A673 (cell line): ENCODE measurements around the gene ARPIN. TPM values are rescaled to one million over a fixed set of nuclear protein-coding genes. Genes with fewer than 3 reads are reported as not detected.

ENCODE experiments used
- BruUV-seq: library from RNA; stranded (reverse); fragments of 400-500 nt; replicated peaks from 2 replicates; lab custom pipeline; 2021; lab: Mats Ljungman, UMichigan
- CTCF ChIA-PET: fragments of 300-600 bp; sonication (Branson Sonifier 250); formaldehyde crosslinking; loops from one replicate; lab custom pipeline; 2022; ENCODE audit warnings: antibody characterized with exemption; lab: Charles Lee
- POLR2A ChIA-PET: fragments of 300-600 bp; sonication (Branson Sonifier 250); formaldehyde crosslinking; loops from one replicate; lab custom pipeline; 2022; ENCODE audit warnings: antibody characterized with exemption; ENCODE audit not compliant: low non-redundant PET; lab: Charles Lee
- DNase-seq: peaks from one replicate; pipeline ENCODE4 v3.0.0-alpha.2; 2015; ENCODE audit warnings: low spot score
- H3K27ac ChIP-seq: fragments of 200-600 bp; sonication (generic); 2 replicates; pipeline ENCODE4 v1.5.1; 2016; ENCODE audit warnings: mixed run types, low read depth, mild to moderate bottlenecking, mixed read lengths, antibody characterized with exemption, low read length; ENCODE audit not compliant: poor library complexity, severe bottlenecking
- H3K27me3 ChIP-seq: fragments of 200-600 bp; sonication (generic); replicated peaks from 2 replicates; pipeline ENCODE4 v1.6.1; 2017; ENCODE audit warnings: mixed run types, low read depth, mild to moderate bottlenecking, mixed read lengths, antibody characterized with exemption, low read length; ENCODE audit not compliant: insufficient read depth, poor library complexity
- H3K36me3 ChIP-seq: fragments of 200-600 bp; sonication (generic); 2 replicates; pipeline ENCODE4 v1.6.1; 2016; ENCODE audit warnings: mixed run types, mild to moderate bottlenecking, mixed read lengths, antibody characterized with exemption, low read length; ENCODE audit not compliant: insufficient read depth, poor library complexity, severe bottlenecking
- H3K4me1 ChIP-seq: fragments of 200-600 bp; sonication (generic); 2 replicates; pipeline ENCODE4 v1.6.1; 2017; ENCODE audit warnings: mixed run types, mild to moderate bottlenecking, mixed read lengths, antibody characterized with exemption, low read length; ENCODE audit not compliant: insufficient read depth, poor library complexity, severe bottlenecking
- H3K4me3 ChIP-seq: fragments of 200-600 bp; sonication (generic); 2 replicates; pipeline ENCODE4 v1.5.1; 2016; ENCODE audit warnings: low read depth, mixed run types, mild to moderate bottlenecking, mixed read lengths, low read length; ENCODE audit not compliant: poor library complexity, severe bottlenecking
- H3K9me3 ChIP-seq: fragments of 200-600 bp; sonication (generic); 2 replicates; pipeline ENCODE4 v1.6.1; 2016; ENCODE audit warnings: mixed run types, low read depth, mild to moderate bottlenecking, mixed read lengths, antibody characterized with exemption, low read length; ENCODE audit not compliant: poor library complexity, severe bottlenecking
- CTCF ChIP-seq: fragments of 300-800, 200-600 bp; sonication (generic); conservative IDR thresholded peaks from 2 replicates; pipeline ENCODE4 v1.5.1; 2017; ENCODE audit warnings: low read depth, mild to moderate bottlenecking, antibody characterized with exemption, low read length, moderate library complexity, mixed read lengths
- EZH2 ChIP-seq: fragments of 200-600 bp; sonication (generic); IDR thresholded peaks from 2 replicates; pipeline ENCODE4 v1.6.1; 2017; ENCODE audit warnings: borderline replicate concordance, low read depth, mild to moderate bottlenecking, mixed read lengths, antibody characterized with exemption, low read length; ENCODE audit not compliant: poor library complexity, severe bottlenecking
- intact Hi-C: fragments of 100-400 bp; cut with micrococcal nuclease; formaldehyde crosslinking; loops from one replicate; pipeline ENCODE4 v1.10.0; 2022; ENCODE audit not compliant: unreplicated experiment
- total RNA-seq: library from RNA; stranded (reverse); gene quantifications from 2 replicates; pipeline ENCODE4 v1.2.3, GENCODE V29; 2021

The ARPIN gene
- total RNA-seq, 1 experiment from 2014 or later: 5.9 TPM

GRCh38 chr15:89880727-89881126 lies 32.0 kb downstream of the ARPIN start:
- H3K4me3 ChIP-seq: no peak overlapping the region
- no peak overlapping the region for H3K27ac ChIP-seq
- CTCF ChIA-PET: no interaction called here
- no peak for DNase-seq
- intact Hi-C loops: no loop called here
- H3K9me3 ChIP-seq: no peaks in the 10 kb centered on the region
- H3K27me3 ChIP-seq: no peaks in the 10 kb centered on the region
- POLR2A ChIA-PET: no interaction called here
- no peaks in the 10 kb centered on the region for H3K4me1 ChIP-seq
- H3K36me3 ChIP-seq: peaks cover 12% of the 10 kb centered on the region
- no TSS peak for BruUV-seq
- no peak for TF ChIP-seq EZH2
- TF ChIP-seq CTCF: no peak

GRCh38 chr15:89878323-89878722 lies 34.4 kb downstream of the ARPIN start:
- Histone ChIP-seq H3K36me3 (peaks cover 4% of the 10 kb centered on the region), H3K9me3 (no peaks in the 10 kb centered on the region), H3K4me1 (no peaks in the 10 kb centered on the region), H3K27me3 (no peaks in the 10 kb centered on the region), H3K4me3 (no peak overlapping the region), H3K27ac (no peak overlapping the region)
- POLR2A ChIA-PET: no interaction called here
- no TSS peak for BruUV-seq
- DNase-seq: no peak
- intact Hi-C loops: loop anchor here (5.0 kb wide), 1 partner anchor 136 kb away; no protein-coding TSS in a partner anchor
- CTCF ChIA-PET: interaction anchor here (0.7 kb wide), 1 partner anchor 205 kb away, joined by 3 read pairs; no protein-coding TSS in a partner anchor
- no peak for TF ChIP-seq EZH2
- TF ChIP-seq CTCF: no peak

- DNase-seq: no peak
- Histone ChIP-seq H3K27ac (no peak overlapping the region), H3K9me3 (no peaks in the 10 kb centered on the region), H3K4me3 (no peak overlapping the region), H3K27me3 (no peaks in the 10 kb centered on the region), H3K36me3 (peaks cover 4% of the 10 kb centered on the region), H3K4me1 (no peaks in the 10 kb centered on the region)
- no TSS peak for BruUV-seq
- intact Hi-C loops: loop anchor here (5.0 kb wide), 1 partner anchor 135 kb away; no protein-coding TSS in a partner anchor
- POLR2A ChIA-PET: no interaction called here
- CTCF ChIA-PET: interaction anchor here (1.0 kb wide), 1 partner anchor 137 kb away, joined by 6 read pairs; no protein-coding TSS in a partner anchor
- no peak for TF ChIP-seq CTCF
- no peak for TF ChIP-seq EZH2
Measured at GRCh38 chr15:89877083-89877425, 35.7 kb downstream of the ARPIN start.
